ENCODE results near the gene ZNF211.

DNA sequence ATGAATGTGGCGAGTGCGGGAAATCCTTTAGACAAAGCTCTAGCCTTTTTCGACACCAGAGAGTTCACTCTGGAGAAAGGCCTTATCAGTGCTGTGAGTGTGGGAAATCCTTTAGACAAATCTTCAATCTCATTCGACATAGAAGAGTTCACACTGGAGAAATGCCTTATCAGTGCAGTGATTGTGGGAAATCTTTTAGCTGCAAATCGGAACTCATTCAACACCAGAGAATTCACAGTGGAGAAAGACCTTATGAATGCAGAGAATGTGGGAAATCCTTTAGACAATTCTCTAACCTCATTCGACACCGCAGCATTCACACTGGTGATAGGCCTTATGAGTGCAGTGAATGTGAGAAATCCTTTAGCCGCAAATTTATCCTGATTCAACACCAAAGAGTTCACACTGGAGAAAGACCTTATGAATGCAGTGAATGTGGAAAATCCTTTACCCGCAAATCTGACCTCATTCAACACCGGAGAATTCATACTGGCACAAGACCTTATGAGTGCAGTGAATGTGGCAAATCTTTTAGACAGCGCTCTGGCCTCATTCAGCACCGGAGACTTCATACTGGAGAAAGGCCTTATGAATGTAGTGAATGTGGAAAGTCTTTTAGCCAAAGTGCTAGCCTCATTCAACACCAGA lies 54.5 kb downstream of the ZNF211 start:
- TF ChIP-seq, protein P1, sequence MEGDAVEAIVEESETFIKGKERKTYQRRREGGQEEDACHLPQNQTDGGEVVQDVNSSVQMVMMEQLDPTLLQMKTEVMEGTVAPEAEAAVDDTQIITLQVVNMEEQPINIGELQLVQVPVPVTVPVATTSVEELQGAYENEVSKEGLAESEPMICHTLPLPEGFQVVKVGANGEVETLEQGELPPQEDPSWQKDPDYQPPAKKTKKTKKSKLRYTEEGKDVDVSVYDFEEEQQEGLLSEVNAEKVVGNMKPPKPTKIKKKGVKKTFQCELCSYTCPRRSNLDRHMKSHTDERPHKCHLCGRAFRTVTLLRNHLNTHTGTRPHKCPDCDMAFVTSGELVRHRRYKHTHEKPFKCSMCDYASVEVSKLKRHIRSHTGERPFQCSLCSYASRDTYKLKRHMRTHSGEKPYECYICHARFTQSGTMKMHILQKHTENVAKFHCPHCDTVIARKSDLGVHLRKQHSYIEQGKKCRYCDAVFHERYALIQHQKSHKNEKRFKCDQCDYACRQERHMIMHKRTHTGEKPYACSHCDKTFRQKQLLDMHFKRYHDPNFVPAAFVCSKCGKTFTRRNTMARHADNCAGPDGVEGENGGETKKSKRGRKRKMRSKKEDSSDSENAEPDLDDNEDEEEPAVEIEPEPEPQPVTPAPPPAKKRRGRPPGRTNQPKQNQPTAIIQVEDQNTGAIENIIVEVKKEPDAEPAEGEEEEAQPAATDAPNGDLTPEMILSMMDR (conservative IDR thresholded peaks at IDR 0.05; ENCODE audit: low read depth, low read length) = no peak
- no peak for TF ChIP-seq EZH2 (IDR thresholded peaks at IDR 0.05; ENCODE audit: borderline replicate concordance, low read depth, low read length, poor library complexity, severe bottlenecking)

Measured in A673 (cell line).